GM12878 (cell line): Measurements from ENCODE around the gene COL23A1. TPM values are rescaled to one million over a fixed set of nuclear protein-coding genes. Genes with fewer than 3 reads are reported as not detected.

ENCODE experiments used
- ATAC-seq: fragments of 200-7000 bp; cut with Tn5 transposase; 3 replicates; pipeline ENCODE4 v1.9.1; 2020; ENCODE audit warnings: mild to moderate bottlenecking, moderate library complexity
- BruUV-seq: library from RNA; stranded (reverse); fragments of 400-500 nt; replicated peaks from 2 replicates; lab custom pipeline; 2021; lab: Mats Ljungman, UMichigan
- CTCF ChIA-PET: fragments of 300-600 bp; sonication (Branson Sonifier 250); formaldehyde crosslinking; extraction: SDS; loops from one replicate; lab custom pipeline; 2021; ENCODE audit warnings: inconsistent platforms; lab: Yijun Ruan, JAX
- POLR2A ChIA-PET: fragments of 350-600 bp; formaldehyde crosslinking; extraction: SDS; loops from one replicate; lab custom pipeline; 2021; ENCODE audit warnings: inconsistent platforms; lab: Charles Lee
- RAD21 ChIA-PET: fragments of 300-600 bp; sonication (Branson Sonifier 250); formaldehyde crosslinking; loops from one replicate; lab custom pipeline; 2023; ENCODE audit warnings: antibody characterized with exemption; ENCODE audit not compliant: unreplicated experiment; lab: Charles Lee
- SMC1A ChIA-PET: fragments of 300-600 bp; sonication (Branson Sonifier 250); formaldehyde crosslinking; loops from one replicate; lab custom pipeline; 2023; ENCODE audit not compliant: unreplicated experiment, uncharacterized antibody; lab: Charles Lee
- DNase-seq: peaks from one replicate; pipeline ENCODE4 v3.0.0-alpha.2; 2011; ENCODE audit warnings: low read depth, low spot score
- FAIRE-seq: peaks from 3 replicates; lab custom pipeline; 2011; peaks lifted over from hg19 to GRCh38; lab: Jason Lieb, UNC
- H2AFZ ChIP-seq: 2 replicates; pipeline ENCODE4 v1.6.0; 2011; ENCODE audit warnings: low read depth, low read length, control low read depth; ENCODE audit not compliant: control insufficient read depth
- H3K27ac ChIP-seq: 2 replicates; pipeline ENCODE4 v1.5.1; 2011; ENCODE audit warnings: control low read depth; ENCODE audit not compliant: control insufficient read depth, insufficient read depth
- H3K27me3 ChIP-seq, 2 experiments: replicated peaks in 1 of 2; 2 replicates each; pipeline versions ENCODE4 v1.6.0 to v1.6.1; 2011; ENCODE audit warnings: low read length in 1 of 2; ENCODE audit not compliant: control insufficient read depth in 2 of 2, insufficient read depth in 2 of 2
- H3K36me3 ChIP-seq, 2 experiments: 2 replicates each; pipeline ENCODE4 v1.5.1; 2011; ENCODE audit warnings: low read length in 1 of 2; ENCODE audit not compliant: control insufficient read depth in 2 of 2, insufficient read depth in 2 of 2
- H3K4me1 ChIP-seq: 2 replicates; pipeline ENCODE4 v1.6.1; 2011; ENCODE audit warnings: mild to moderate bottlenecking, low read length, moderate library complexity, mixed read lengths; ENCODE audit not compliant: control insufficient read depth, insufficient read depth
- H3K4me2 ChIP-seq: 2 replicates; pipeline ENCODE4 v1.6.0; 2011; ENCODE audit warnings: control low read depth; ENCODE audit not compliant: control insufficient read depth, insufficient read depth
- H3K4me3 ChIP-seq: fragments of 200-600 bp; sonication (generic); 2 replicates; pipeline ENCODE4 v1.5.1; 2016
- H3K79me2 ChIP-seq: 2 replicates; pipeline ENCODE4 v1.6.0; 2011; ENCODE audit warnings: low read length; ENCODE audit not compliant: control insufficient read depth, insufficient read depth
- H3K9ac ChIP-seq: 2 replicates; pipeline ENCODE4 v1.8.0; 2011; ENCODE audit warnings: low read length, control low read depth, mixed read lengths; ENCODE audit not compliant: control insufficient read depth, insufficient read depth
- H3K9me3 ChIP-seq: replicated peaks from 3 replicates; pipeline ENCODE4 v1.5.1; 2011; ENCODE audit warnings: mild to moderate bottlenecking, low read length; ENCODE audit not compliant: control insufficient read depth, insufficient read depth
- H4K20me1 ChIP-seq: 2 replicates; pipeline ENCODE4 v1.6.0; 2011; ENCODE audit not compliant: control insufficient read depth, insufficient read depth
- ASH2L ChIP-seq: fragments of 300-600, 200-600 bp; sonication (generic); IDR thresholded peaks from 2 replicates; pipeline ENCODE4 v1.6.1; 2017; ENCODE audit warnings: low read depth, mild to moderate bottlenecking, borderline replicate concordance
- BACH1 ChIP-seq: fragments of 450-650 bp; IDR thresholded peaks from 2 replicates; pipeline ENCODE4 v1.6.1; 2017; ENCODE audit warnings: mild to moderate bottlenecking, borderline replicate concordance
- BHLHE40 ChIP-seq, 2 experiments: fragments of 450-650 bp in 1 of 2; IDR thresholded peaks; 2 replicates each; pipeline ENCODE4 v1.6.1; 2011 to 2017; ENCODE audit warnings: low read depth in 2 of 2, borderline replicate concordance in 1 of 2, improper control_type of control experiment in 1 of 2, low read length in 1 of 2, mild to moderate bottlenecking in 1 of 2
- BRCA1 ChIP-seq: IDR thresholded peaks from 2 replicates; pipeline ENCODE4 v1.6.1; 2011; ENCODE audit warnings: low read depth, low read length, improper control_type of control experiment
- EGR1 ChIP-seq, 2 experiments: IDR thresholded peaks; 1 replicate in 1 of 2; 2 replicates in 1 of 2; pipeline ENCODE4 v1.6.1; 2011 to 2012; ENCODE audit warnings: low read depth in 2 of 2, low read length in 2 of 2, borderline replicate concordance in 1 of 2, mild to moderate bottlenecking in 1 of 2, moderate library complexity in 1 of 2
- EP300 ChIP-seq, 2 experiments: fragments of 150-350 bp in 1 of 2; IDR thresholded peaks; 2 replicates each; pipeline ENCODE4 v1.6.1; 2011 to 2012; ENCODE audit warnings: low read depth in 2 of 2, low read length in 2 of 2, borderline replicate concordance in 1 of 2, improper control_type of control experiment in 1 of 2, inconsistent platforms in 1 of 2; ENCODE audit not compliant: control insufficient read depth in 1 of 2
- ETV6 ChIP-seq, 2 experiments: fragments of 450-650 bp in 1 of 2; IDR thresholded peaks in 1 of 2; conservative IDR thresholded peaks in 1 of 2; 2 replicates each; pipeline ENCODE4 v1.6.1; 2014; ENCODE audit warnings: antibody characterized with exemption in 1 of 2, borderline replicate concordance in 1 of 2, low read depth in 1 of 2, mild to moderate bottlenecking in 1 of 2, moderate library complexity in 1 of 2
- FOXK2 ChIP-seq: fragments of 450-650 bp; IDR thresholded peaks from 2 replicates; pipeline ENCODE4 v1.6.1; 2017; ENCODE audit warnings: mild to moderate bottlenecking, moderate library complexity
- JUNB ChIP-seq: IDR thresholded peaks from 2 replicates; pipeline ENCODE4 v1.6.1; 2016; ENCODE audit warnings: antibody characterized with exemption, mild to moderate bottlenecking
- MEF2A ChIP-seq: IDR thresholded peaks from 2 replicates; pipeline ENCODE4 v1.6.1; 2011; ENCODE audit warnings: low read depth, mild to moderate bottlenecking, low read length, moderate library complexity; ENCODE audit not compliant: insufficient read depth
- MYB ChIP-seq: fragments of 150-350 bp; IDR thresholded peaks from 2 replicates; pipeline ENCODE4 v1.6.1; 2014; ENCODE audit warnings: mild to moderate bottlenecking, low read depth, low read length, borderline replicate concordance
- SUZ12 ChIP-seq: fragments of 200-600 bp; sonication (generic); IDR thresholded peaks from one replicate; pipeline ENCODE4 v1.6.1; 2018; ENCODE audit warnings: antibody characterized with exemption, mild to moderate bottlenecking; ENCODE audit not compliant: unreplicated experiment
- TARDBP ChIP-seq: IDR thresholded peaks from 2 replicates; pipeline ENCODE4 v1.6.1; 2016; ENCODE audit warnings: borderline replicate concordance
- TCF7 ChIP-seq: IDR thresholded peaks from 2 replicates; pipeline ENCODE4 v1.6.1; 2014; ENCODE audit warnings: antibody characterized with exemption, borderline replicate concordance
- ZNF274 ChIP-seq: IDR thresholded peaks from one replicate; pipeline ENCODE4 v1.8.0; 2011; ENCODE audit not compliant: insufficient read length, insufficient read depth
- WGBS: methylation state at CpG from one replicate; pipeline ENCODE4 v1.1.6; 2016; ENCODE audit warnings: low lambda C conversion rate; ENCODE audit not compliant: insufficient replicate concordance, insufficient coverage; ENCODE audit errors: missing lambda C conversion rate; 5-methylcytosine and 5-hydroxymethylcytosine counted together
- in situ Hi-C: fragments of 300-500 bp; cut with MboI; formaldehyde crosslinking; loops from 9 replicates; pipeline ENCODE4 v1.14.3; 2018; ENCODE audit warnings: mixed read lengths
- intact Hi-C: fragments of 100-400 bp; cut with micrococcal nuclease; formaldehyde crosslinking; loops from one replicate; pipeline ENCODE4 v1.14.2; 2022; ENCODE audit not compliant: unreplicated experiment
- polyA plus RNA-seq, 11 experiments: library from polyadenylated mRNA; depleted of rRNA in 4 of 11; unstranded in 6 of 11; stranded (reverse) in 5 of 11; fragments of >200 nt; fragmentation: Nextera tagmentation in 4 of 11; fragmentation: Illumina TruSeq in 1 of 11; extraction: Ambion mirVana in 4 of 11; extraction: Trizol in 1 of 11; gene quantifications; 1 replicate in 1 of 11; 2 replicates in 10 of 11; pipeline versions ENCODE4 v1.2.1 to v1.2.3, GENCODE V29; 2011 to 2016; ENCODE audit warnings: inconsistent platforms in 2 of 11, missing spikeins in 2 of 11, low read depth in 1 of 11
- total RNA-seq, 4 experiments: library from RNA; depleted of rRNA in 3 of 4; stranded (reverse); fragments of >200 nt in 3 of 4; fragmentation: Illumina TruSeq in 1 of 4; extraction: Trizol in 1 of 4; gene quantifications; 2 replicates each; pipeline versions ENCODE4 v1.2.1 to v1.2.3, GENCODE V29; 2013 to 2021
- TF ChIP-seq, protein P1 (sequence below): fragments of 450-650 bp; IDR thresholded peaks from 2 replicates; pipeline ENCODE4 v1.6.1; 2017; ENCODE audit warnings: mild to moderate bottlenecking
- TF ChIP-seq, protein P2 (sequence below): IDR thresholded peaks from 2 replicates; pipeline ENCODE4 v1.6.1; 2011; ENCODE audit warnings: borderline replicate concordance, low read depth, mild to moderate bottlenecking, moderate library complexity, low read length; ENCODE audit not compliant: insufficient read depth, poor library complexity, severe bottlenecking

Gene COL23A1
- total and polyA plus RNA-seq, 10 of the 15 experiments (the other 5 are each of a cell fraction or from before 2014, with no cell fraction given), result 0.03 to 0.83 (median 0.09) TPM; not detected in 5

DNA sequence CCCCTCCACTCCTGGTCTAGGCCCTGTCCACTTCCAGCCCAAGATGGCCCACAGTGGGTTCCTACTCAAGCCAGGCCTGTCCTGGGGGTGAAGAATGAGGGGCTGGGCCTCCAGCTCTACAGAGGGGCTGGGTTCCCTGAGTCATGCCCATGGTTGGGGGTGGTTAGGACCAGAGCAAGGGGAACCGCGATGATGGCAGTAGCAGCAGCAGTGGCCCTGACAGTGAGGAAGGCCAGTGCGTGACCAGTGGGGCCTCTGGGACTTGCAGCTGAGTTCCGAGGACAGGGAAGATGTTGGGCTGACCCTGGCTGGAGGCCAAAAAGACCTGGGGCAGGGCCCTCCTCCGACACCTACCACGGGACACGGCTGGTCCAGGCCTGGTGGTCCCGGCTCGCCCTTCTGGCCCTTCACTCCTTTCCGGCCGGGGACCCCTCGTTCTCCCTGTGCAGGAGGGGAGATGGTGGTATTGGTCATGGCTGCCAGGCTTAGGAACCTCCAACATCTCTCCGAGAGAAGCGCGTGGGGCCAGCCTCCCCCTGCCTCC is 348.4 kb downstream of the COL23A1 start (continued):
- TF ChIP-seq BACH1 (no peak), TARDBP (no peak), ETV6 (conservative IDR thresholded peaks at IDR 0.05 in 1 of 2, IDR thresholded peaks at IDR 0.05 in 1 of 2; ENCODE audit: borderline replicate concordance in 1 of 2, low read depth in 1 of 2) (no peak)
- TF ChIP-seq, protein P1, sequence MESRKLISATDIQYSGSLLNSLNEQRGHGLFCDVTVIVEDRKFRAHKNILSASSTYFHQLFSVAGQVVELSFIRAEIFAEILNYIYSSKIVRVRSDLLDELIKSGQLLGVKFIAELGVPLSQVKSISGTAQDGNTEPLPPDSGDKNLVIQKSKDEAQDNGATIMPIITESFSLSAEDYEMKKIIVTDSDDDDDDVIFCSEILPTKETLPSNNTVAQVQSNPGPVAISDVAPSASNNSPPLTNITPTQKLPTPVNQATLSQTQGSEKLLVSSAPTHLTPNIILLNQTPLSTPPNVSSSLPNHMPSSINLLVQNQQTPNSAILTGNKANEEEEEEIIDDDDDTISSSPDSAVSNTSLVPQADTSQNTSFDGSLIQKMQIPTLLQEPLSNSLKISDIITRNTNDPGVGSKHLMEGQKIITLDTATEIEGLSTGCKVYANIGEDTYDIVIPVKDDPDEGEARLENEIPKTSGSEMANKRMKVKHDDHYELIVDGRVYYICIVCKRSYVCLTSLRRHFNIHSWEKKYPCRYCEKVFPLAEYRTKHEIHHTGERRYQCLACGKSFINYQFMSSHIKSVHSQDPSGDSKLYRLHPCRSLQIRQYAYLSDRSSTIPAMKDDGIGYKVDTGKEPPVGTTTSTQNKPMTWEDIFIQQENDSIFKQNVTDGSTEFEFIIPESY, result no peak

DNA sequence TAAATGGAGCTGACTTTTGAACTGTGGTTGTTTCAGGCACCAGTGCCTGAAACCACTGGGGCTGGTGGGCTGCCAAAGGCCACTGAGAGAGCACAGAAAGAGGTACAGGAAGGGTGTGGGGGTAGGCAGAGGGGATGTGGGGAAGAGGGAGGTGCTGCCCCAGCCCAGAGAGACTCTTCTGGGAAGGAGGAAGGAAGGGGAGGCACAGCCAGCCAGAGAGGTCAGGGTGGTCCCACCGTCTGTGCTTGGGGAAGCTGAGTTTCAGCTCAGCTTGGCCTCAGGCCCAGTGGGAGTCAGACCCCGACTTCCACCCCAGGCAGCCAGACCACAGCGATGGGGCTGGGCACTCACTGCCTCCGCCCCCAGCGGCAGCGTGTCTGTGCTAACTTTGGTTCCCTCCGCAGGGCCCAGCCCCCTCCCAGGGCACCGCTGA is 348.9 kb downstream of the COL23A1 start:
- no peaks in the 10 kb centered on the region for H3K27me3 ChIP-seq
- no TSS peak for BruUV-seq
- ChIA-PET SMC1A (no interaction called here), POLR2A (no interaction called here), RAD21 (no interaction called here), CTCF (no interaction called here)
- FAIRE-seq (no peak), DNase-seq (no peak), ATAC-seq (no peak; the same call in 2 of the 3 replicates)
- peak overlapping the region; percentile 42; the same call in 1 of the 2 replicates for H2AFZ ChIP-seq
- 31% methylated on average over 8 of the region's 8 CpGs for WGBS
- H3K4me3 ChIP-seq, result 0 out of 2 replicates have a peak overlapping the region, but pooled peaks have one; percentile 13
- in situ Hi-C loops (no loop called here), intact Hi-C loops (no loop called here)
- no peak overlapping the region for H3K9ac ChIP-seq
- H3K4me2 ChIP-seq, result peak overlapping the region; percentile 46; the same call in 1 of the 2 replicates
- no peaks in the 10 kb centered on the region for H4K20me1 ChIP-seq
- H3K36me3 ChIP-seq, result no peaks in the 10 kb centered on the region
- H3K79me2 ChIP-seq, result no peaks in the 10 kb centered on the region
- H3K4me1 ChIP-seq, result peaks cover 47% of the 10 kb centered on the region
- H3K9me3 ChIP-seq, result no peaks in the 10 kb centered on the region
- peak overlapping the region; percentile 7; the same call in 1 of the 2 replicates for H3K27ac ChIP-seq
- TF ChIP-seq MYB (no peak), ZNF274 (no peak), BHLHE40 (IDR thresholded peaks at IDR 0.05; ENCODE audit: borderline replicate concordance in 1 of 2, low read depth in 2 of 2, low read length in 1 of 2) (no peak), MEF2A (no peak), SUZ12 (no peak), EP300 (IDR thresholded peaks at IDR 0.05; ENCODE audit: borderline replicate concordance in 1 of 2, control insufficient read depth in 1 of 2, low read depth in 2 of 2, low read length in 2 of 2) (no peak), BRCA1 (no peak), JUNB (no peak), EGR1 (IDR thresholded peaks at IDR 0.05; ENCODE audit: borderline replicate concordance in 1 of 2, low read depth in 2 of 2, low read length in 2 of 2) (no peak), TCF7 (no peak), FOXK2 (no peak), ASH2L (no peak)
- TF ChIP-seq, protein P2, sequence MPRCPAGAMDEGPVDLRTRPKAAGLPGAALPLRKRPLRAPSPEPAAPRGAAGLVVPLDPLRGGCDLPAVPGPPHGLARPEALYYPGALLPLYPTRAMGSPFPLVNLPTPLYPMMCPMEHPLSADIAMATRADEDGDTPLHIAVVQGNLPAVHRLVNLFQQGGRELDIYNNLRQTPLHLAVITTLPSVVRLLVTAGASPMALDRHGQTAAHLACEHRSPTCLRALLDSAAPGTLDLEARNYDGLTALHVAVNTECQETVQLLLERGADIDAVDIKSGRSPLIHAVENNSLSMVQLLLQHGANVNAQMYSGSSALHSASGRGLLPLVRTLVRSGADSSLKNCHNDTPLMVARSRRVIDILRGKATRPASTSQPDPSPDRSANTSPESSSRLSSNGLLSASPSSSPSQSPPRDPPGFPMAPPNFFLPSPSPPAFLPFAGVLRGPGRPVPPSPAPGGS, result no peak
